ENCODE measurements around the gene SLC35G3.
"Not testable (repeated sequence)": the region's sequence is repeated elsewhere in the genome, so short reads cannot be mapped to it uniquely, and the experiment has no call there.

The SLC35G3 gene

GRCh38 chr17:35202582-35202981 lies 8.4 kb upstream of the SLC35G3 start:
- DNase-seq, result not testable (repeated sequence)

GRCh38 chr17:35195062-35195461 lies 869 bp upstream of the SLC35G3 start:
- not testable (repeated sequence) for DNase-seq

GRCh38 chr17:35192708-35193107 lies 1.5 kb downstream of the SLC35G3 start:
- DNase-seq, result no peak

DNA sequence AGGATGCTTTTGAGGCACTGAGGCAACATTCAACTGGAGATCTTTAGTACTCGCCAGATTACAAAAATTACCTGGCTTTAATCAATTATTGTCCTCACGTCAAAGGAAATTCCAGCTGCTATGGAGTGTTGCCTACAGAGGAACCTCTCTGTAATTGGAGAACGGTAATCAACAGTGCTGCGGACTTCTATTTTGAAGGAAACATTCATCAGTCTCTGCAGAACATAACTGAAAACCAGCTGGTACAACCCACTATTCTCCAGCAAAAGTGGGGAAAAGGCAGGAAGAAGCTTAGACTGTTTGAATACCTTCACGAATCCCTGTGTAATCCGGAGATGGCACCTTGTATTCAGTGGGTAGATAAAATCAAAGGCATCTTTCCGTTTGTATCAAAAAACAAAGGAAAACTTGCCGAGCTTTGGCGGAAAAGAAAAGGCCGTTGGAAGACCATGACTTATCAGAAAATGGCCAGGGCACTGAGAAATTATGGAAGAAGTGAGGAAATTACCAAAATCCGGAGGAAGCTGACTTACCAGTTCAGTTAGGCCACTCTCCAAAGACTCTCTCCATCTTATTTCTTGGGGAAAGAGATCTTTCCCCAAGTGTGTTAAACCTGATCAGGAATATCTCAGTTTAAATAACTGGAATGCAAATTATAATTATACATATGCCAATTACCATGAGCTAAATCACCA lies 3.0 kb downstream of the SLC35G3 start:
- DNase-seq, result no peak

- DNase-seq, result no peak
These were observed 4.9 kb downstream of the SLC35G3 start for GRCh38 chr17:35189291-35189690.

- no peak for DNase-seq
These were observed 6.1 kb downstream of the SLC35G3 start for GRCh38 chr17:35188111-35188510.

GRCh38 chr17:35187481-35187880 lies 6.7 kb downstream of the SLC35G3 start:
- DNase-seq, result no peak

- DNase-seq, result no peak
These were observed 8.3 kb downstream of the SLC35G3 start for GRCh38 chr17:35185849-35186248.

- DNase-seq, result no peak
These were observed 9.9 kb downstream of the SLC35G3 start for GRCh38 chr17:35184274-35184673.

GRCh38 chr17:35183332-35183731 lies 10.9 kb downstream of the SLC35G3 start:
- DNase-seq, result no peak

GRCh38 chr17:35179379-35179778 lies 14.8 kb downstream of the SLC35G3 start:
- not testable (repeated sequence) for DNase-seq

DNA sequence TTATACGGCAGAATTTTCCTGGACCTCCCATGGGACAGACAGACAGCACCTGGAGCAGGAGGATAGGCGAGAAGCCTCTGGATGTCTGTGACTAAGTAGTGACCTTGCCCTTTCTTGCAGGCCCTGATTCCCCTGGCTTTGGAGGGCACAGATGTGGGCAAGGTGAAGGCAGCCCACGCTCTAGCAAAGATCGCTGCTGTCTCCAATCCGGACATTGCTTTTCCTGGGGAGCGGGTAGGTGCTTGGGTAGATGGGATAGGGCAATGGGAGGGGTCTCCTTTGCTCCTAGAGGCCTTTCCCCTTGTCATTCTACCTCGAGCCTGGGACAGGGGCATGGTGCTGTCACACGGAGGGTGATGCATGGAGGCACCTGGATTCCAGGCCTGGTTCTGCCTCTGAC lies 17.3 kb downstream of the SLC35G3 start:
- no peak for DNase-seq

DNA sequence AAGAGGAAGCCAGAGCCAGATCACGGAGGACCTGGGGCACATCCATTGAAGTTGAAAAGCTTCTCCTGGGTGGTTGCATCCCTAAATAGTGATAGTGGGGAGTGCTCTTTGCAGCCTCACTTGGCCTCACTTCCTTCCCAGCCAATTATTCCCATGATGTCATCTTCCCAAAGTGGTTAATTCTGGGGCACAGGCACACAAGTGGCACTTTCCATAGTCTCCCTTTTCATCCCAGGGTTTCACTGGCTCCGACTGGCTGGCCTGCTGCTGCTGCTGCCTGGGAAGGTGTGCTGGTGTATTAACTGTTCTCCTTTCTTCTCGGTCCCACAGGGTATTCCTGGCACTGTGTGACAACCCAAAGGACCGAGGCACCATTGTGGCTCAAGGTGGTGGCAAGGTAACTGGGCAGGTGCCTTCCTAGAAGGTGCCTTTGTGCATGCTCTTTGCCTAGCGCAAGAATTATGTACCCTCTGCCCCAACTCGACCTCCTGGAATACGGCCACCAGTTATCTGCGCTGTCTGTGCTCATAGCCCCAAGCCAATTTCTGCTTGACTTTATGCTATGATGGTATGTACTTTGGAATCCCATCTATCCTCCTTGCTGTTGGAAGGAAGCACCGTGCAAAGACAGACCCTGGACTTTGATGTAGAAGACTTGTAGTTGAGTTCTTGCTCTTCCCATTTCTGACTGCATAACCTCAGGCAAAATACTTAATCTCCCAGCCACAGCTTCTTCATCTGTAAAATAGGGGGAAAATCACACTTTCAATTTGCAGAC lies 18.4 kb downstream of the SLC35G3 start:
- no peak for DNase-seq

DNA sequence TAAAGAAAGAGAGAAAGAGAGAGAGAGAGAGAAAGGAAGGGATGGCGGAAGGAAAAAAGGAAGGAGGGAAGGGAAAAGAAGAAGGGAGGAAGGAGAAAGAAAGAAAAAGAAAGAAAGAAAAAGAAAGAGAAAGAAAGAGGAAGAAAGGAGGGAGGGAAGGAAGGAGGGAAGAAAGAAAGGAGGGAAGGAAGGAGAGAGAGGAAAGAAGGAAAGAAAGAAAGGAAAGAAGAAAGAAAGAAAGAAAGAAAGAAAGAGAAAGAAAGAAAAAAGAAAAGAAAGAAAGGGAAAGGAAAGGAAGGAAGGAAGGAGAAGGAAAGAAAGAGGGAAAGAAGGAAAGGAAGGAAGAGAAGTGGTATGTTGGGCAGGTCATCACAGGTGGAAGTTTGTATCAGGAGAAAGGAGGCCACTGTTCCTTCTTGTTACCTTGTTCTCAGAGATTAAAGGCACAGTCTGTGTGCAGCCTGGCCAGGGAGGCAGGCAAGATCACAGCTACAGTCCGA lies 19.3 kb downstream of the SLC35G3 start:
- no peak for DNase-seq

DNA sequence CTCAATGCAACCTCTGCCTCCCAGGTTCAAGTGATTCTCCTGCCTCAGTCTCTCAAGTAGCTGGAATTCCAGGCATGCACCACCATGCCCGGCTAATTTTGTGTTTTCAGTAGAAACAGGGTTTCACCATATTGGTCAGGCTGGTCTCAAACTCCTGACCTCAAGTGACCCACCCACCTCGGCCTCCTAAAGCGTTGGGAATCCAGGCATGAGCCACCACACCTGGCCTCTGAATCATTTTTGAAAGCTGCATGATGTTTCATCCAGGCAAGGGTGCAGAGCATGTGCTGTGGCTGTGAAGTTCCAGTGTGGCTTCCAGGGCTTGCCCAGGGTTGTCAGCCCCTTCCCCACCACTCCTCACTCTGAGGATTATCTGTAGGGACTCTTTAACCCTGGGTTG lies 21.9 kb downstream of the SLC35G3 start:
- not testable (repeated sequence) for DNase-seq

GRCh38 chr17:35171834-35172233 lies 22.4 kb downstream of the SLC35G3 start:
- no peak for DNase-seq

- DNase-seq, result no peak
These were observed 23.0 kb downstream of the SLC35G3 start for GRCh38 chr17:35170968-35171771.

DNA sequence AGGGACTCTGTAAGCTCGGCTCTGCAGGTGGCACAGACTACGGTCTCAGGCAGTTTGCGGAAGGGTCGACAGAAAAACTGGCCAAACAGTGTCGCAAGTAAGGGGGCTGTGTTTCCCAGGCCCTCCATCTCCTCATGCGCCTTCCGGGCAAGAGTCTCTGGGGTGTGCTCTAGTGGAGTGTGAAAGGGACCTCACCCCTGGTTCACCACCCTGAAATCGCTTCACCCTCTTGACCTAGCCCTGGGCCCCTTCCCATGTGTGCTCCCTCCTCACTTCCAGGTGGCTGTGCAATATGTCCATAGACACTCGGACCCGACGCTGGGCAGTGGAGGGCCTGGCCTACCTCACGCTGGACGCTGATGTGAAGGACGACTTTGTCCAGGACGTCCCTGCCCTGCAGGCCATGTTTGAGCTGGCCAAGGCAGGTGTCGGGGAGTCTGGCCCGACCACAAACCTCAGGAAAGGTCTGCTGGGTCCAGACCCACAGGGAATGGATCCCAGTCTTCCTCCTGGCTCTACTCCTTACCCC lies 24.3 kb downstream of the SLC35G3 start:
- DNase-seq, result no peak

DNA sequence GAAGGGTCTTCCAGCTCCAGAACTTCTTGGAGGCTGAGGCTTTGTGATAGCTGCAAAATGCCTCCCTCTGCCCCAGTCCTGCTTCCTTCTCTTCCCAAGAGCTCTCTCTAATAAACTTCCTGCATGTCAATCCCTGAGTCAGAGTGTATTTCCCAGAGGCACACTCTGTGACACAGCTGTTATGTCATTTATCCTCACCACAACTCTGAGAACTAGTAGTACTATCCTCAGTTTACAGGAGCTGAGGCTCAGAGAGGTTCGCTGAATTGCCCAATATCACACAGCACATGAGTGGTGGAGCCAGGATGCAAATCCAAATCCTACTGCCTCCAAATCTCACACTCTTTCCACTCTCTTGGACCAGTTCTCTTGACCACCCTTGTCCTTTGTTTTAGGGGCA lies 26.5 kb downstream of the SLC35G3 start:
- no peak for DNase-seq

GRCh38 chr17:35167046-35167445 lies 27.1 kb downstream of the SLC35G3 start:
- no peak for DNase-seq

DNA sequence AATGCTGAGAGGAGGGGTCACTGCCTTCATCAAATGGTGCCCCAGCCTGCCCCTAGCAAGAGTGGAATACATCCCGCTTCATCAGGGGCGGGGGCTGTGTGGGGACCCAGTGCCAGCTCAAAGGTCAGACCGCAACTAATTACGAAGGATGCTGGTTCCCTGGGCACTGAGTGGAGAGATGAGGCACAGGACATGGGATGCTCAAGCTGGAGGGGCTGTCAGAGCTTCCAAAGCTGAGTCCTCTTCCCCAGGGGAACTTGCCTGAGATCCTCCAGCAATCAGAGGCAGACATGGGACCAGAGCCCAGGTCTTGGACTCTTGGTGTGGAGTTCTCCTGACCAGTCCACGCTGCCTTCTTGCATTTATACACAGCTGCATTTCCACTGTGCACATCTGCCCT lies 27.7 kb downstream of the SLC35G3 start:
- DNase-seq, result no peak

GRCh38 chr17:35164716-35165115 lies 29.5 kb downstream of the SLC35G3 start:
- no peak for DNase-seq

DNA sequence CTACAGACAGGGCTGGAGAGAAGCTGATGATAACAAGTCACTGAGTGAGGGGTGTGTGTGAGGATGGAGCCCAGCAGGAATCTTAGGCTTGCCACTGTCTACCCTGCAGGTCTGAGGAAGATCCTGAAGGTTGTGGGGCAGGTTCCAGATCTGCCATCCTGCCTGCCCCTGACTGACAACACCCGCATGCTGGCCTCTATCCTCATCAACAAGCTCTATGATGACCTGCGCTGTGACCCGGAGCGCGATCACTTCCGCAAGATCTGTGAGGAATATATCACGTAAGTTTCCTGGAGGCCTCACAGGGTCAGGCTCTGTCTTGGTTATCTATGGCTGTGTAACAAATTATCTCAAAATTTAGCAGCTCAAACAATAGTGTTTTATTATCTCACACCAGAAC lies 30.3 kb downstream of the SLC35G3 start:
- no peak for DNase-seq
